ENCODE measurements around the gene GFI1B.

DNA sequence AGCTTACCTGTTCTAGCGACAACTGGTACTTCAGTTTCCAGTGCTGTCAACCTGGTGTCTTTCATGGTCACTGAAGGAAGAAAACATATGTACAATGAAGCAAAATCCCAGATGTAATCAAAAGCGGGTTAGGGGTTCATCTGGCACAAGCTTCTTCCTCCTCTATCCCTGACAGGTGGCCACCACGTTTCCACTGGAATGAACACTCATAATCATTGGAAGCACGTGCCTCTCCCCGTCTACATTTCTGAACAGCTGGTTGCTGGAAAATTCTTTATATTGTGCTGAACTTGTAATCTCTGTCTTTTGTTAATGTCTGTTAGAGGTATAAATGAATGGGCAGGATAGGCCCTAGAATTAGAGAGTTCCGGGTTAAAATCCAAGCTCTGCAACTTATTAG, 43.5 kb upstream of the GFI1B start:
- TF ChIP-seq EZH2phosphoT487 (IDR thresholded peaks at IDR 0.05; ENCODE audit: borderline replicate concordance, low read length) (no peak), CTCF (conservative IDR thresholded peaks at IDR 0.05; ENCODE audit: low read depth, low read length) (no peak)

All from PC-3 (cell line).